Mammary epithelial cell (primary cell): ENCODE measurements around the gene SLC29A3.

Source experiments
- EZH2 ChIP-seq: IDR thresholded peaks from 2 replicates; pipeline ENCODE4 v1.6.1; 2012; ENCODE audit warnings: low read length, inconsistent platforms, borderline replicate concordance
- TF ChIP-seq, protein P1 (sequence below), 2 donors: IDR thresholded peaks in 1 of 2; conservative IDR thresholded peaks in 1 of 2; 2 replicates each; pipeline ENCODE4 v1.5.1; 2011 to 2012; ENCODE audit warnings: inconsistent platforms in 2 of 2, low read length in 2 of 2, mild to moderate bottlenecking in 2 of 2, control low read depth in 1 of 2, low read depth in 1 of 2; ENCODE audit not compliant: insufficient read depth in 1 of 2; ENCODE audit errors: extremely low read depth in 1 of 2

GRCh38 chr10:71355886-71356285 is 36.8 kb downstream of the SLC29A3 start:
- TF ChIP-seq, protein P1, sequence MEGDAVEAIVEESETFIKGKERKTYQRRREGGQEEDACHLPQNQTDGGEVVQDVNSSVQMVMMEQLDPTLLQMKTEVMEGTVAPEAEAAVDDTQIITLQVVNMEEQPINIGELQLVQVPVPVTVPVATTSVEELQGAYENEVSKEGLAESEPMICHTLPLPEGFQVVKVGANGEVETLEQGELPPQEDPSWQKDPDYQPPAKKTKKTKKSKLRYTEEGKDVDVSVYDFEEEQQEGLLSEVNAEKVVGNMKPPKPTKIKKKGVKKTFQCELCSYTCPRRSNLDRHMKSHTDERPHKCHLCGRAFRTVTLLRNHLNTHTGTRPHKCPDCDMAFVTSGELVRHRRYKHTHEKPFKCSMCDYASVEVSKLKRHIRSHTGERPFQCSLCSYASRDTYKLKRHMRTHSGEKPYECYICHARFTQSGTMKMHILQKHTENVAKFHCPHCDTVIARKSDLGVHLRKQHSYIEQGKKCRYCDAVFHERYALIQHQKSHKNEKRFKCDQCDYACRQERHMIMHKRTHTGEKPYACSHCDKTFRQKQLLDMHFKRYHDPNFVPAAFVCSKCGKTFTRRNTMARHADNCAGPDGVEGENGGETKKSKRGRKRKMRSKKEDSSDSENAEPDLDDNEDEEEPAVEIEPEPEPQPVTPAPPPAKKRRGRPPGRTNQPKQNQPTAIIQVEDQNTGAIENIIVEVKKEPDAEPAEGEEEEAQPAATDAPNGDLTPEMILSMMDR (conservative IDR thresholded peaks at IDR 0.05 in 1 of 2, IDR thresholded peaks at IDR 0.05 in 1 of 2; ENCODE audit: extremely low read depth in 1 of 2, insufficient read depth in 1 of 2, low read depth in 1 of 2, low read length in 2 of 2): no peak
- no peak for TF ChIP-seq EZH2
